ENCODE measurements around the gene TMTC1. TPM values are rescaled to one million over a fixed set of nuclear protein-coding genes. Genes with fewer than 3 reads are reported as not detected.
"Not testable (repeated sequence)": the region's sequence is repeated elsewhere in the genome, so short reads cannot be mapped to it uniquely, and the experiment has no call there.

TMTC1 gene
- total and polyA plus RNA-seq, 4 donors, result 3.0 to 33.6 (median 6.0) TPM

- Histone ChIP-seq H3K4me1 (ENCODE audit: control insufficient read depth in 5 of 5, insufficient read depth in 5 of 5, low read length in 5 of 5) (peaks cover 0 to 19% (median 3%) of the 10 kb centered on the region in 5 donors), H3K36me3 (ENCODE audit: control insufficient read depth in 4 of 4, insufficient read depth in 4 of 4, low read length in 4 of 4) (no peaks in the 10 kb centered on the region)
- ATAC-seq (ENCODE audit: insufficient read depth, low FRiP score), result no peak
Observed at GRCh38 chr12:29559198-29559597, 224.5 kb downstream of the TMTC1 start.

GRCh38 chr12:29556363-29556762 lies 227.4 kb downstream of the TMTC1 start:
- ATAC-seq (ENCODE audit: insufficient read depth, low FRiP score), result no peak
- H3K9me3 ChIP-seq (ENCODE audit: control insufficient read depth in 4 of 4, insufficient read depth in 3 of 4, low read length in 3 of 4), result no peaks in the 10 kb centered on the region
- H3K4me3 ChIP-seq, result no peak overlapping the region
- H3K36me3 ChIP-seq (ENCODE audit: control insufficient read depth in 4 of 4, insufficient read depth in 4 of 4, low read length in 4 of 4), result no peaks in the 10 kb centered on the region
- no peak overlapping the region for H3K9ac ChIP-seq (ENCODE audit: insufficient read depth in 1 of 2, low read length in 2 of 2)
- no peak for DNase-seq
- peaks cover 0 to 3% (median 0%) of the 10 kb centered on the region in 3 donors for H3K27me3 ChIP-seq (ENCODE audit: control insufficient read depth in 3 of 3, insufficient read depth in 3 of 3, low read length in 2 of 3)
- no peak overlapping the region for H3K27ac ChIP-seq (ENCODE audit: low read depth in 1 of 2, low read length in 1 of 2)
- peaks cover 0 to 7% (median 3%) of the 10 kb centered on the region in 5 donors for H3K4me1 ChIP-seq (ENCODE audit: control insufficient read depth in 5 of 5, insufficient read depth in 5 of 5, low read length in 5 of 5)
- TF ChIP-seq CTCF (IDR thresholded peaks at IDR 0.05; ENCODE audit: control extremely low read depth, extremely low read depth), result no peak

More at GRCh38 chr12:29559198-29559597, 224.5 kb downstream of the TMTC1 start:
- H3K9me3 ChIP-seq (ENCODE audit: control insufficient read depth in 4 of 4, insufficient read depth in 3 of 4, low read length in 3 of 4), result no peaks in the 10 kb centered on the region
- peak overlapping the region; percentile 60 to 64 for H3K27ac ChIP-seq (ENCODE audit: low read depth in 1 of 2, low read length in 1 of 2)
- no peak for DNase-seq
- TF ChIP-seq CTCF (IDR thresholded peaks at IDR 0.05; ENCODE audit: control extremely low read depth, extremely low read depth), result no peak
- no peak overlapping the region for H3K4me3 ChIP-seq
- peaks cover 0 to 3% (median 2%) of the 10 kb centered on the region in 3 donors for H3K27me3 ChIP-seq (ENCODE audit: control insufficient read depth in 3 of 3, insufficient read depth in 3 of 3, low read length in 2 of 3)
- 57 to 75% methylated on average over 4 of the region's 4 CpGs for WGBS, 2 donors
- H3K9ac ChIP-seq (ENCODE audit: insufficient read depth in 1 of 2, low read length in 2 of 2), result no peak overlapping the region

GRCh38 chr12:29555451-29555850 lies 228.3 kb downstream of the TMTC1 start:
- ATAC-seq (ENCODE audit: insufficient read depth, low FRiP score); H3K9me3 ChIP-seq (ENCODE audit: control insufficient read depth in 4 of 4, insufficient read depth in 3 of 4, low read length in 3 of 4); DNase-seq; H3K9ac ChIP-seq (ENCODE audit: insufficient read depth in 1 of 2, low read length in 2 of 2); H3K4me3 ChIP-seq; H3K27me3 ChIP-seq (ENCODE audit: control insufficient read depth in 3 of 3, insufficient read depth in 3 of 3, low read length in 2 of 3); H3K36me3 ChIP-seq (ENCODE audit: control insufficient read depth in 4 of 4, insufficient read depth in 4 of 4, low read length in 4 of 4); H3K27ac ChIP-seq (ENCODE audit: low read depth in 1 of 2, low read length in 1 of 2); H3K4me1 ChIP-seq (ENCODE audit: control insufficient read depth in 5 of 5, insufficient read depth in 5 of 5, low read length in 5 of 5): not testable (repeated sequence)
- 93 to 94% methylated on average over 2 of the region's 2 CpGs for WGBS, 2 donors

DNA sequence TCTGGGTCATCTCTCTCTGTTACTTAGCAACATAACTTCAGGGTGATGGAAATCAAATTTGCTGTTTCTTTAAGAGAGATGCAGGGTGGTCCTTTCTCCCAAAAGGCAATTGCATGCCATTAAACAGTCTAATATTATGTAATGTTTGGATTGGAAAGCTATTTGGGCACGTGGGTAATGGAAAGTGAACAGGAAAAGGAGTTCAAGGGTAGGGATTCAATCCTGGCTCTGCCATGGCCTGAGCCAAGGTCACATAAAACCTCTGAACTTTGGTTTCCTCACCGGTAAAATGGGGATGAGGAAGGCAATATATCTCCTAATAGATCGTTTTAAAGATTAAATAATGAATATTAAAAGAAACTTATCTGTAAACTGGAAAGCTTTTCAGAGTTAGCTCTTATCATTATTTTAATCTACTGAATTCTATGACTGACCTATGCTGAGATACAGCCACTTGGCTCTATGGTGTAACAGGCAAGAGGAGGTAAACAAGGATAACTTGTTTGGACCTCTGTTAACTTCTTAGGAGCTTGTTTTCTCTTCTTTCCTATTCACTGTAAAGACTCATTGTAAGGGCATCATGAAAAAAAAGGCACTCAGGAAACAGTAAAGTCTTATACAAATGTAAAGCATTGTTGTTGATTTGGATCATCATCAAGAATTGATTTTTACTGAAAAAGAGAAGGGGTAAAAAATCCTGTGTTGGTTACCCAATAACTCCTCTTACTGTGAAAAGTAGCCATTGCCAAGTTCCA lies 230.6 kb downstream of the TMTC1 start:
- H3K4me1 ChIP-seq (ENCODE audit: control insufficient read depth in 5 of 5, insufficient read depth in 5 of 5, low read length in 5 of 5), result peaks cover 0 to 6% (median 0%) of the 10 kb centered on the region in 5 donors
- no peaks in the 10 kb centered on the region for H3K9me3 ChIP-seq (ENCODE audit: control insufficient read depth in 4 of 4, insufficient read depth in 3 of 4, low read length in 3 of 4)
- no peaks in the 10 kb centered on the region for H3K36me3 ChIP-seq (ENCODE audit: control insufficient read depth in 4 of 4, insufficient read depth in 4 of 4, low read length in 4 of 4)
- TF ChIP-seq CTCF (IDR thresholded peaks at IDR 0.05; ENCODE audit: control extremely low read depth, extremely low read depth), result no peak
- no peak overlapping the region for H3K4me3 ChIP-seq
- no peak overlapping the region for H3K9ac ChIP-seq (ENCODE audit: insufficient read depth in 1 of 2, low read length in 2 of 2)
- H3K27me3 ChIP-seq (ENCODE audit: control insufficient read depth in 3 of 3, insufficient read depth in 3 of 3, low read length in 2 of 3), result peaks cover 0 to 9% (median 7%) of the 10 kb centered on the region in 3 donors
- whole genome bisulfite sequencing, 2 donors, result 47 to 63% methylated on average over 3 of the region's 3 CpGs
- DNase-seq (no peak), ATAC-seq (ENCODE audit: insufficient read depth, low FRiP score) (no peak)
- no peak overlapping the region for H3K27ac ChIP-seq (ENCODE audit: low read depth in 1 of 2, low read length in 1 of 2)
